ENCODE results near the gene PCDH9.

DNA sequence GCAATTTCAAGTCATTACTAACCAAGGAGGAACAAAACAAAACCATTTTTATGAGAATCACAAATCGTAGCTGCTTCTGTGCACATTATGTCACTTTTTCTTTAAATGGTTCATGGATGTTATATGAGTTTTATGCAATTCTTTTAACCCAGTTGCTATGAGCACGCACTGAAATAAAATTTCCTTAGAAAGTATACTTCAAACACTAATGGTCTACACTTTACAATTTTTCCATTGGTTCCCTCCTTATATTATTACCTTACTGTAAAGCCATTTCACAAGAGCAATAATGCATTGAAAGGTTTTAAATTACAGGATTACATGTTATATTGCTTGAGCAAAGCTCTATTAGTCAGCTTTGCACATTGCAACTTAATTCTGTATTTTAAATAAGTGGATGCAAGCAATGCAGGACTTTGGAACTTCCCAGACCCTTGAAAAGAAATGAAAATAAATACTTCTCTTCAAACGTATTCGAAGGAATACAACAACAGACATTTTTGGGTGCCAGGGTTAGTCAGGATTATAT, 318.7 kb downstream of the PCDH9 start:
- TF ChIP-seq CTCF (IDR thresholded peaks at IDR 0.05; ENCODE audit: low read length) (no peak), EZH2 (IDR thresholded peaks at IDR 0.05; ENCODE audit: borderline replicate concordance, low read length) (no peak)

All from OCI-LY1 (cell line).